ENCODE measurements around the gene GPR171. TPM values are rescaled to one million over a fixed set of nuclear protein-coding genes. Genes with fewer than 3 reads are reported as not detected.

GPR171 gene
- total RNA-seq, 1 experiment from 2014 or later: 0.17 TPM

DNA sequence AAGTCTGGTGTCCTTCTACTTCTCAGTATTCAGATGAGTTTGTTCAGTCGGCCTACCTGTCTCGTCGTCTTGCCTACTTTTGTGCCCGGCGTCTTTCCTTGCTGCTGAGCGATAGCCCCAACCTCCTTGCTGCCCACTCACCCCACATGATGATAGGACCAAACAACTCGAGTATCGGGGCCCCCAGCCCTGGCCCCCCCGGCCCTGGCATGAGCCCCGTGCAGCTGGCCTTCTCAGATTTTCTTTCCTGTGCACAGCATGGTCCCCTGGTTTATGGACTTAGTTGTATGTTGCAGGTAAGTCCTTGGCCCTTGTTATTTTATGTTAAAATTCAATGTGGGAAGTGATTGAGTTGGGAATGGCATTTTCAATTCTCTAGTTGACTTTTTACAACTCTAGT is 43.2 kb downstream of the GPR171 start (continued):
- TF ChIP-seq NR2C2 (CRISPR knock-in tag; IDR thresholded peaks at IDR 0.05): no peak
- no peak for TF ChIP-seq ZNF416 (CRISPR knock-in tag; IDR thresholded peaks at IDR 0.05)
- TF ChIP-seq SMAD4 (CRISPR knock-in tag; IDR thresholded peaks at IDR 0.05): no peak
- TF ChIP-seq, protein P1, sequence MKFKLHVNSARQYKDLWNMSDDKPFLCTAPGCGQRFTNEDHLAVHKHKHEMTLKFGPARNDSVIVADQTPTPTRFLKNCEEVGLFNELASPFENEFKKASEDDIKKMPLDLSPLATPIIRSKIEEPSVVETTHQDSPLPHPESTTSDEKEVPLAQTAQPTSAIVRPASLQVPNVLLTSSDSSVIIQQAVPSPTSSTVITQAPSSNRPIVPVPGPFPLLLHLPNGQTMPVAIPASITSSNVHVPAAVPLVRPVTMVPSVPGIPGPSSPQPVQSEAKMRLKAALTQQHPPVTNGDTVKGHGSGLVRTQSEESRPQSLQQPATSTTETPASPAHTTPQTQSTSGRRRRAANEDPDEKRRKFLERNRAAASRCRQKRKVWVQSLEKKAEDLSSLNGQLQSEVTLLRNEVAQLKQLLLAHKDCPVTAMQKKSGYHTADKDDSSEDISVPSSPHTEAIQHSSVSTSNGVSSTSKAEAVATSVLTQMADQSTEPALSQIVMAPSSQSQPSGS (CRISPR knock-in tag; IDR thresholded peaks at IDR 0.05; ENCODE audit: borderline replicate concordance, low read depth): no peak

DNA sequence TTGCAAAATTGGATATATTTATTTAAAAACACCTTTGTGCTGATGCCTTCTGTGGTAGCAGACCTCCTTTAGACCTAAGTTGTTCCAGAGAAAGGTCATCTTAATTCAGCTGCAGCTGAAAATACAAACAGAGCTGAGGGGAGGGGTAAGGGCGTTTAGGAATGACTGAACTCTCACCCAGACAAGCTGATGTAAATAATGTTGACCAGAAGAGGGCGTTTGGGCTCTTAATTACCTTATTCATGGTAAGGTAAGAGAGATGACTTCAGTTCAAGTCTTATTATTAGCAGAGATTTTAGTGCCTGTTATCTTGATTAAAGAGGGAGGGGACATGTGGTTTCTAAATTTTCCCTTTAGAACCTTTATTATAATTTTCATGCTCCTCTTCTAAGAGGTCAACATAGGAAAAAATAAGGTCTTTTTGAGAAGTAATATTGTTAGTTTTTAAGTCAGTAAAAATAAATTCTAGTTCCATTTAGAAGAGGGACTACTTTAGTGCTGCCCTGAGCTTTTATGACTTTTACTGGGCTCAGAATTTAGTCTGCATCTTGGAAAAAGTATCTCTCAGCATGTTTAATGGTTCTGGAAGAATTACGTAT is 46.3 kb downstream of the GPR171 start:
- H3K27me3 Mint-ChIP-seq (ENCODE audit: low read depth): no peaks in the 10 kb centered on the region
- peak; percentile 25 for DNase-seq (ENCODE audit: low spot score)
- ChIA-PET CTCF (interaction anchor here (0.6 to 2.0 kb wide), 29 partner anchors 10 to 377 kb away, joined by 3 to 14 read pairs (median 4); no protein-coding TSS in a partner anchor), POLR2A (no interaction called here)
- no peaks in the 10 kb centered on the region for H3K9me3 Mint-ChIP-seq
- peak; percentile 91 for ATAC-seq
- H3K36me3 Mint-ChIP-seq: peaks cover 10% of the 10 kb centered on the region
- H3K4me3 Mint-ChIP-seq: no peak overlapping the region
- no peak overlapping the region for H3K27ac Mint-ChIP-seq
- H3K4me1 Mint-ChIP-seq: peaks cover 15% of the 10 kb centered on the region
- TF ChIP-seq, protein P2, sequence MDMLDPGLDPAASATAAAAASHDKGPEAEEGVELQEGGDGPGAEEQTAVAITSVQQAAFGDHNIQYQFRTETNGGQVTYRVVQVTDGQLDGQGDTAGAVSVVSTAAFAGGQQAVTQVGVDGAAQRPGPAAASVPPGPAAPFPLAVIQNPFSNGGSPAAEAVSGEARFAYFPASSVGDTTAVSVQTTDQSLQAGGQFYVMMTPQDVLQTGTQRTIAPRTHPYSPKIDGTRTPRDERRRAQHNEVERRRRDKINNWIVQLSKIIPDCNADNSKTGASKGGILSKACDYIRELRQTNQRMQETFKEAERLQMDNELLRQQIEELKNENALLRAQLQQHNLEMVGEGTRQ (CRISPR knock-in tag; IDR thresholded peaks at IDR 0.05): no peak
- TF ChIP-seq, protein P3, sequence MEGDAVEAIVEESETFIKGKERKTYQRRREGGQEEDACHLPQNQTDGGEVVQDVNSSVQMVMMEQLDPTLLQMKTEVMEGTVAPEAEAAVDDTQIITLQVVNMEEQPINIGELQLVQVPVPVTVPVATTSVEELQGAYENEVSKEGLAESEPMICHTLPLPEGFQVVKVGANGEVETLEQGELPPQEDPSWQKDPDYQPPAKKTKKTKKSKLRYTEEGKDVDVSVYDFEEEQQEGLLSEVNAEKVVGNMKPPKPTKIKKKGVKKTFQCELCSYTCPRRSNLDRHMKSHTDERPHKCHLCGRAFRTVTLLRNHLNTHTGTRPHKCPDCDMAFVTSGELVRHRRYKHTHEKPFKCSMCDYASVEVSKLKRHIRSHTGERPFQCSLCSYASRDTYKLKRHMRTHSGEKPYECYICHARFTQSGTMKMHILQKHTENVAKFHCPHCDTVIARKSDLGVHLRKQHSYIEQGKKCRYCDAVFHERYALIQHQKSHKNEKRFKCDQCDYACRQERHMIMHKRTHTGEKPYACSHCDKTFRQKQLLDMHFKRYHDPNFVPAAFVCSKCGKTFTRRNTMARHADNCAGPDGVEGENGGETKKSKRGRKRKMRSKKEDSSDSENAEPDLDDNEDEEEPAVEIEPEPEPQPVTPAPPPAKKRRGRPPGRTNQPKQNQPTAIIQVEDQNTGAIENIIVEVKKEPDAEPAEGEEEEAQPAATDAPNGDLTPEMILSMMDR (IDR thresholded peaks at IDR 0.05): peak; percentile 16; the same call in 1 of the 2 replicates

DNA sequence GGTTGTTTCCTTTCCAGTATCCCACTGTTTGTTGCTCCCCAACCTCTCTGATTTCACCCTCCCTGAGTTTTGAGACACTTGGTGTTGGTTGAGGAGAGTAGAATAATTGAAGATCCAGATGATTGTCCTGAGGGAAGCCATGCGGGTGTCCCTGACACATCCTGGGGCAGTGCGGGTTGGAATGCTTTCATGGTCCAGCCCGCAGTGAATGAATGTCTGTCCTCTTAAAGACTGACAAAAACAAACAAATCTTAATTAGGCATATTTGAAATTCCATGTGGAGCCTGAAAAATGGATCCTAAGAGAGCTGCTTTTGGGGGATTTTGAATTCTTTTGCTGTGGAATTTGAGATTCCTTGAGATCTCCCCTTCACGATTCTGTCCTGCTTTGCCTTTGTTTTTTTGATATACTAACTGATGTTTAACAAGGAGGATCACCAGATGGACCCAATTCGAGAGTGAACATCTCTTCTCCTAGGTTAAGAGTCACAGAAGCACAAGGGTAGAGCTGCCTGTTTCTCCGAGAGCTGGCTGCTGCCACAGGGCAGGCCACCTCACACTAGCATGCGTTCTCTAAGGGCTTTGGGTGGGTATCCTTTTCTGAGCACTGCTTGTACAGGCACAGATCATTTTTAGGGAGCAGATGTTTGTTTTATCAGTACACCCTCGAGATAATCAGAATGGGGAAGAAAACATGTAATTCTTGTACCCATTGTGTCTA is 47.4 kb downstream of the GPR171 start:
- DNase-seq (ENCODE audit: low spot score): no peak

DNA sequence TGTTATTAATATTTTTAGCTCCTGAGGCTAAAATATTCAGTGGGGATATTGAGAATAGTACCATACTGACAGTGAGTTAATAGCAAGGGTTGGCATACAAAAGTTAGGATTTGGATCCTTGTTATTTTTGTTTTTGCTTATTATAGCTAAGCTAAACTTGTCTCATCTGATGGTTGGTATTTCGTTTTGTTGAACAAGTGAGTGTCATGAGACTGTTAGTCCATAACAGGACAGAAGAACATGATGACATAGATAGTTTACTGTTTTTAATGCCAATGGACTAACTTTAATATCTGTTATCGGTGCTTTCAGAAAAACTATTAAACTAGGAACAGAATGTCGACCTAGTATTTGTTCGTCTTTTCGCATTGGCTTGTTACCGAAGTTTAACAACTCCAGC is 48.5 kb downstream of the GPR171 start:
- H3K9me3 Mint-ChIP-seq: no peaks in the 10 kb centered on the region
- CTCF ChIA-PET: no interaction called here
- no peak for TF ChIP-seq NR2C2 (CRISPR knock-in tag; IDR thresholded peaks at IDR 0.05)
- no peak for TF ChIP-seq ZNF219 (CRISPR knock-in tag; IDR thresholded peaks at IDR 0.05; ENCODE audit: borderline replicate concordance)
- TF ChIP-seq ZNF416 (CRISPR knock-in tag; IDR thresholded peaks at IDR 0.05): no peak
- no peak for TF ChIP-seq GTF2I (CRISPR knock-in tag; conservative IDR thresholded peaks at IDR 0.05)
- TF ChIP-seq JUN (CRISPR knock-in tag; IDR thresholded peaks at IDR 0.05): no peak
- TF ChIP-seq, protein P4, sequence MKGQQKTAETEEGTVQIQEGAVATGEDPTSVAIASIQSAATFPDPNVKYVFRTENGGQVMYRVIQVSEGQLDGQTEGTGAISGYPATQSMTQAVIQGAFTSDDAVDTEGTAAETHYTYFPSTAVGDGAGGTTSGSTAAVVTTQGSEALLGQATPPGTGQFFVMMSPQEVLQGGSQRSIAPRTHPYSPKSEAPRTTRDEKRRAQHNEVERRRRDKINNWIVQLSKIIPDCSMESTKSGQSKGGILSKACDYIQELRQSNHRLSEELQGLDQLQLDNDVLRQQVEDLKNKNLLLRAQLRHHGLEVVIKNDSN (CRISPR knock-in tag; IDR thresholded peaks at IDR 0.05): no peak
- TF ChIP-seq, protein P5, sequence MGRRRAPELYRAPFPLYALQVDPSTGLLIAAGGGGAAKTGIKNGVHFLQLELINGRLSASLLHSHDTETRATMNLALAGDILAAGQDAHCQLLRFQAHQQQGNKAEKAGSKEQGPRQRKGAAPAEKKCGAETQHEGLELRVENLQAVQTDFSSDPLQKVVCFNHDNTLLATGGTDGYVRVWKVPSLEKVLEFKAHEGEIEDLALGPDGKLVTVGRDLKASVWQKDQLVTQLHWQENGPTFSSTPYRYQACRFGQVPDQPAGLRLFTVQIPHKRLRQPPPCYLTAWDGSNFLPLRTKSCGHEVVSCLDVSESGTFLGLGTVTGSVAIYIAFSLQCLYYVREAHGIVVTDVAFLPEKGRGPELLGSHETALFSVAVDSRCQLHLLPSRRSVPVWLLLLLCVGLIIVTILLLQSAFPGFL (CRISPR knock-in tag; IDR thresholded peaks at IDR 0.05; ENCODE audit: borderline replicate concordance): no peak
- no peak for TF ChIP-seq IRF2 (CRISPR knock-in tag; IDR thresholded peaks at IDR 0.05; ENCODE audit: borderline replicate concordance, low read depth)
- TF ChIP-seq, protein P6, sequence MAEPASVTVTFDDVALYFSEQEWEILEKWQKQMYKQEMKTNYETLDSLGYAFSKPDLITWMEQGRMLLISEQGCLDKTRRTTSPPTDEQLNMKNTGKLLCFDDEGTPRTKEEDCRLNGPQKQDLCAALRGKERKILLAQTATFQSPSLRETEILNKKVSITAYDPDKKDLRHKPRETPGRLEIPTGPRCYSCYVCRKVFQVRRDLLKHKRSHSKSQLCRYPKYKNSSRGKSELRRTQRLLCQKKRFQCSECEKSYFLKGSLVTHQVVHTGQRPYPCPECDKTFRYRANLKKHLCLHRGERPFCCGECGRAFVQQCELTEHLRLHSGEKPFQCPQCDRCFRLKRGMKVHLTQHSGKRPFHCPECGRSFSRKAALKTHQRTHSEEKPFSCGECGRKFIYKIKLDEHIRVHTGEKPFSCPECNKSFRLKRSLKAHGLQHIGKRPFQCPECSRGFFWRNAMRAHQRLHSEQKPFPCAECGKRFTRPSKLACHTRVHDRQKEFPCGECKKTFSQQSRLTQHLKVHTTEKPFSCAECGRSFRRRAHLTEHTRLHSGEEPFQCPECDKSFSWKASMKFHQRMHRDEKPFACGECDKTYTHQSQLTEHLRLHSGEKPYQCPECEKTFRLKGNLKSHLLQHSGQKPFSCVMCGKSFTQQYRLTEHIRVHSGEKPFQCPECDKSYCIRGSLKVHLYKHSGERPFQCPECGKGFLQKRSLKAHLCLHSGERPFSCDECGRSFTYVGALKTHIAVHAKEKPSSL (CRISPR knock-in tag; conservative IDR thresholded peaks at IDR 0.05): no peak
- TF ChIP-seq CBFB (CRISPR knock-in tag; IDR thresholded peaks at IDR 0.05; ENCODE audit: low read depth): no peak

More for the DNA sequence above, 47.4 kb downstream of the GPR171 start:
- Mint-ChIP-seq H3K27me3 (ENCODE audit: low read depth) (no peaks in the 10 kb centered on the region), H3K9me3 (no peaks in the 10 kb centered on the region), H3K36me3 (peaks cover 10% of the 10 kb centered on the region), H3K27ac (peak overlapping the region; percentile 93), H3K4me1 (peaks cover 15% of the 10 kb centered on the region), H3K4me3 (no peak overlapping the region)
- CTCF ChIA-PET: interaction anchor here (0.5 to 2.0 kb wide), 19 partner anchors 11 to 367 kb away, joined by 3 to 14 read pairs (median 4); no protein-coding TSS in a partner anchor
- ATAC-seq: peak; percentile 66
- TF ChIP-seq, protein P7, sequence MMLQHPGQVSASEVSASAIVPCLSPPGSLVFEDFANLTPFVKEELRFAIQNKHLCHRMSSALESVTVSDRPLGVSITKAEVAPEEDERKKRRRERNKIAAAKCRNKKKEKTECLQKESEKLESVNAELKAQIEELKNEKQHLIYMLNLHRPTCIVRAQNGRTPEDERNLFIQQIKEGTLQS (CRISPR knock-in tag; conservative IDR thresholded peaks at IDR 0.05): no peak
- TF ChIP-seq, protein P8, sequence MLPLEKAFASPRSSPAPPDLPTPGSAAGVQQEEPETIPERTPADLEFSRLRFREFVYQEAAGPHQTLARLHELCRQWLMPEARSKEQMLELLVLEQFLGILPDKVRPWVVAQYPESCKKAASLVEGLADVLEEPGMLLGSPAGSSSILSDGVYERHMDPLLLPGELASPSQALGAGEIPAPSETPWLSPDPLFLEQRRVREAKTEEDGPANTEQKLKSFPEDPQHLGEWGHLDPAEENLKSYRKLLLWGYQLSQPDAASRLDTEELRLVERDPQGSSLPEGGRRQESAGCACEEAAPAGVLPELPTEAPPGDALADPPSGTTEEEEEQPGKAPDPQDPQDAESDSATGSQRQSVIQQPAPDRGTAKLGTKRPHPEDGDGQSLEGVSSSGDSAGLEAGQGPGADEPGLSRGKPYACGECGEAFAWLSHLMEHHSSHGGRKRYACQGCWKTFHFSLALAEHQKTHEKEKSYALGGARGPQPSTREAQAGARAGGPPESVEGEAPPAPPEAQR (CRISPR knock-in tag; IDR thresholded peaks at IDR 0.05): no peak
- TF ChIP-seq ZNF263 (CRISPR knock-in tag; IDR thresholded peaks at IDR 0.05; ENCODE audit: low read depth) (no peak), TP53 (CRISPR knock-in tag; IDR thresholded peaks at IDR 0.05) (no peak), ZNF396 (CRISPR knock-in tag; IDR thresholded peaks at IDR 0.05; ENCODE audit: borderline replicate concordance) (no peak)
- POLR2A ChIA-PET: no interaction called here

More for the DNA sequence above, 48.5 kb downstream of the GPR171 start:
- H3K36me3 Mint-ChIP-seq: peaks cover 9% of the 10 kb centered on the region
- ATAC-seq (no peak), DNase-seq (ENCODE audit: low spot score) (no peak)
- POLR2A ChIA-PET: no interaction called here
- no peak overlapping the region for H3K4me3 Mint-ChIP-seq
- H3K4me1 Mint-ChIP-seq: peaks cover 15% of the 10 kb centered on the region
- no peaks in the 10 kb centered on the region for H3K27me3 Mint-ChIP-seq (ENCODE audit: low read depth)
- no peak overlapping the region for H3K27ac Mint-ChIP-seq
